ENCODE data around the gene THSD4.
A peak's percentile ranks its signal among the peaks of the same experiment; 100 is the strongest.

Gene THSD4

DNA sequence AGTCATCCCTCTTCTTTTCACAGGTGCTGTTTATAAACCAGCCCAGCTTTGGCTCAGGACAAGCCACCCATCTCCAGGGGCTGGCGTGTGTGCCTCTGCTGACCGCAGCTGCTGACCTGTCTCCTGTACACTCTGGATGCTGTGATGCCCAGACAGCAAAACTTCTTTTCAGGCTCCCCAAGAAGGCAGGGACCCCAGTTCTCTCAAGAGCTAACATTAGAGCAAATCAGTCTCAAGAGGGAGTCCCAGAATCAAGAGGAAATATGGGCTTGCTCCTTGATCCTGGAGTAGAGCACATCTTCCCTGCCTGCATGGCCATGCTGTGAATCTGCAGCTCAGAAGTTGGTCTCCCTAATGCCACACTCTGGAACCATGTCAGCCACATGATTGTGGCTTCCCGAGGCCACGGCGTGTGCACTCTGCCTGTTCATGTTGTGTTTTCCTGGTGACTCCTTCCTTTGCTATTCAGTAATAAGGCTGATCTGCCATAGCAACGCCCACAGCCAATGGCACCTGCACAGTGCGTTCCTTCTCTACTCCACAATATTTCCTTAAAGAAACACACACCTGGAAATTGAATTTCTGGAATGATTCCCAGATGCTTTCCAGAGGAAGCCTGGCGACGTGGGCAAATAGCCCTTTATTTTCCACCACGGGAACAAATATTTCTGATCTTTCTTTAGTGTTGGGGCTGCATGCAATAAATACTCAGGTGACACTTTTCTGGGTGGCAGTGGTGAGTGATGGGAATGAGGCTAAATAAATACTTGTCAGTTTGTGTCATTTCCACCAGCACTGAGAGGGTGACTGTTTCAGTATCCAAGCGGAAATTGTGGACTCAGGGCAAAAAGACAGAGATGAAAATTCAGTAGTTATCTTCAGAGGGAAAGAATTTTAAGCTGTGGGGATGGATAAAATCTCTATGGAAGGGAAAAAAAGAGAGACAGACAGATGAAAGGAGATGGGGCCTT is 21.9 kb upstream of the THSD4 start:
- peak; percentile 81 for DNase-seq (ENCODE audit: low read depth, low spot score)
- no peak for TF ChIP-seq CTCF (IDR thresholded peaks at IDR 0.05; ENCODE audit: low read depth, low read length)
- no peak overlapping the region for H3K4me3 ChIP-seq (ENCODE audit: low read depth, low read length)
- in situ Hi-C loops (cut with HindIII; ENCODE audit: low sequenced_read_pairs), result no loop called here

DNA sequence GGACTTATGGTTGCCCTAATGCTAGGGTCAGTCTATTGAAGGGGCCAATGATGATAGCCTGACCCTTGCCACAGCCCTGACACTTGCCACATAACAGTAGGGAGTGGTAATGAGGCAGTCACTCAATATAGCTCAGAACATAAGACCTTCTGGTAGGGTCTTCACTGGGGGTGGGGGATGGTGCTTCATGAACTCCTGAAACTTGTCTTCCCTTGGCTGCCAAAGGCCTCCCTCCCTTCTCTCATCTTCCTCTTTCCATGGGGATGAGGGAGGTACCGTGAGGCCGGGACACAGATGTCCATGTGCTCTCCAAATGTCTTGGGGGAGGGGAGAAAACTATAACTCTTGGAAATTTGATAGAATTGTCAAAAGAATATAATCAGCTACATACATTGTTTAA is 21.1 kb upstream of the THSD4 start:
- no peak for TF ChIP-seq CTCF (IDR thresholded peaks at IDR 0.05; ENCODE audit: low read depth, low read length)
- H3K4me3 ChIP-seq (ENCODE audit: low read depth, low read length), result no peak overlapping the region
- no peak for DNase-seq (ENCODE audit: low read depth, low spot score)
- in situ Hi-C loops (cut with HindIII; ENCODE audit: low sequenced_read_pairs), result no loop called here

GRCh38 chr15:71096676-71097075 is 18.6 kb upstream of the THSD4 start:
- no peak for DNase-seq (ENCODE audit: low read depth, low spot score)
- TF ChIP-seq CTCF (IDR thresholded peaks at IDR 0.05; ENCODE audit: low read depth, low read length), result no peak
- in situ Hi-C loops (cut with HindIII; ENCODE audit: low sequenced_read_pairs), result no loop called here
- H3K4me3 ChIP-seq (ENCODE audit: low read depth, low read length), result no peak overlapping the region

DNA sequence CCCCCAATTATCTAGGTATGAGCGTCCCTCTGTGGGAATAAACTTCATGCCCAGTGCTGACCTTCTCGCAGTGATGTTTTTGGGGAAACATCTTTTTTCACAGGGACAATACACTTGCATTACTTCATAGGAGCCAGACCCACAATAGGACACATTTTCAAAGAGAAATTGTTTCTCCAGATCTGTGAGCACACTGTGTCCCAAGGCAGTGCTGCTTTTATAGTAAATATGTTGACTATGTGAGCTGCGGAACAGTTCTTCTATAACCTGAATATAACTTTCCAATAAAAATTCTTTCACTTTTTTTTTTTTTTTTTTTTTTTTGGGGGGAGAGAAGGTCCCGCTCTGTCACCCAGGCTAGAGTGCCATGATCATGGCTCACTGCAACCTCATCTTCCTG is 17.4 kb upstream of the THSD4 start:
- in situ Hi-C loops (cut with HindIII; ENCODE audit: low sequenced_read_pairs), result no loop called here
- no peak overlapping the region for H3K4me3 ChIP-seq (ENCODE audit: low read depth, low read length)
- TF ChIP-seq CTCF (IDR thresholded peaks at IDR 0.05; ENCODE audit: low read depth, low read length), result no peak
- DNase-seq (ENCODE audit: low read depth, low spot score), result no peak

DNA sequence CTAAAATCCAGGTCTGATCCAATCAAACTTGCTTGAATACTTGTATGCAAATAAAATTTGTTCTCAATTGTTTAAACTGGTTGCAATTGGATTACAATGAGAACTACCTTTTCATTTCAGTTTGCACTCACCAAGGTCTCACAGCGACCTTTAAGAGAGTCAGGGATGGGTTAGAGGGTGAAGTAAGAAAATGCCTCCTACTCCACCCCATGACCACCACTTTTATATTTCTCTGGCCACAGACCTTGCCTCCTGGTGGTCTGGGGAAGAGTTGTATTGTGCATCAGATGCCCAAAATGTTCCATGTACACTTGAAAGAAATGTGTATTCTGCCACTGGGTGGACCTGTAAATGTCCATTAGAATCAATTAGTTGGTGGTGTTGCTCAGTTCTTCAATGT is 16.4 kb upstream of the THSD4 start:
- DNase-seq (ENCODE audit: low read depth, low spot score), result no peak
- in situ Hi-C loops (cut with HindIII; ENCODE audit: low sequenced_read_pairs), result no loop called here

GRCh38 chr15:71103102-71103676 is 12.1 kb upstream of the THSD4 start:
- TF ChIP-seq CTCF (IDR thresholded peaks at IDR 0.05; ENCODE audit: low read depth, low read length), result peak; percentile 76
- DNase-seq (ENCODE audit: low read depth, low spot score), result peak; percentile 54
- in situ Hi-C loops (cut with HindIII; ENCODE audit: low sequenced_read_pairs), result no loop called here
- H3K4me3 ChIP-seq (ENCODE audit: low read depth, low read length), result no peak overlapping the region

More for the DNA sequence above, 16.4 kb upstream of the THSD4 start:
- no peak for TF ChIP-seq CTCF (IDR thresholded peaks at IDR 0.05; ENCODE audit: low read depth, low read length)
- no peak overlapping the region for H3K4me3 ChIP-seq (ENCODE audit: low read depth, low read length)
